ENCODE results near the gene KAT7. TPM values are rescaled to one million over a fixed set of nuclear protein-coding genes. Genes with fewer than 3 reads are reported as not detected.

KAT7 gene
- total RNA-seq, 1 experiment from 2014 or later = 79.5 TPM

- Histone ChIP-seq H3K4me3 (replicated peaks in 1 of 2; ENCODE audit: low read depth in 1 of 2, low read length in 2 of 2) (no peak overlapping the region), H2AFZ (ENCODE audit: low read depth, low read length, poor library complexity, severe bottlenecking) (no peak overlapping the region), H3K9me2 (ENCODE audit: insufficient read depth) (no peaks in the 10 kb centered on the region), H3K79me2 (ENCODE audit: insufficient read depth, low read length) (no peaks in the 10 kb centered on the region), H3K27me3 (ENCODE audit: insufficient read depth, low read length) (no peaks in the 10 kb centered on the region), H3K4me1 (ENCODE audit: control insufficient read depth in 1 of 2, insufficient read depth in 2 of 2, low read length in 2 of 2) (peaks cover under 1 to 8% of the 10 kb centered on the region in 2 experiments; a peak in 3 of 4 replicates), H3K9me3 (ENCODE audit: control insufficient read depth in 1 of 2, insufficient read depth in 1 of 2, low read depth in 1 of 2, low read length in 2 of 2) (no peaks in the 10 kb centered on the region), H3K27ac (ENCODE audit: low read depth, low read length) (no peak overlapping the region), H3K4me2 (ENCODE audit: low read length) (no peak overlapping the region), H3K36me3 (ENCODE audit: control insufficient read depth in 1 of 2, insufficient read depth in 2 of 2, low read length in 2 of 2) (no peaks in the 10 kb centered on the region), H4K20me1 (ENCODE audit: insufficient read depth) (no peaks in the 10 kb centered on the region), H3K9ac (ENCODE audit: low read length) (no peak overlapping the region)
- ChIA-PET POLR2A (no interaction called here), CTCF (interaction anchor here (0.9 to 9.7 kb wide), 2 partner anchors 77 to 121 kb away, joined by 3 to 123 read pairs; partner anchors contain the start of gene DLX3), RAD21 (ENCODE audit: low non-redundant PET in 1 of 2, low total read pairs in 2 of 2, uncharacterized antibody in 2 of 2, unreplicated experiment in 2 of 2) (interaction anchor here (0.8 to 2.9 kb wide), 3 partner anchors 121 to 122 kb away, joined by 3 to 8 read pairs (median 3); no protein-coding TSS in a partner anchor)
- intact Hi-C loops (cut with micrococcal nuclease) = no loop called here
- ATAC-seq (no peak), DNase-seq (ENCODE audit: low read depth, low spot score) (no peak)
- no TSS peak for BruUV-seq (replicated peaks)
- TF ChIP-seq, protein P1, sequence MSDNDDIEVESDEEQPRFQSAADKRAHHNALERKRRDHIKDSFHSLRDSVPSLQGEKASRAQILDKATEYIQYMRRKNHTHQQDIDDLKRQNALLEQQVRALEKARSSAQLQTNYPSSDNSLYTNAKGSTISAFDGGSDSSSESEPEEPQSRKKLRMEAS (IDR thresholded peaks at IDR 0.05) = no peak
- TF ChIP-seq FOSL1 (IDR thresholded peaks at IDR 0.05; ENCODE audit: low read depth) = no peak
- TF ChIP-seq CEBPB (IDR thresholded peaks at IDR 0.05; ENCODE audit: low read depth) = no peak
- TF ChIP-seq, protein P2, sequence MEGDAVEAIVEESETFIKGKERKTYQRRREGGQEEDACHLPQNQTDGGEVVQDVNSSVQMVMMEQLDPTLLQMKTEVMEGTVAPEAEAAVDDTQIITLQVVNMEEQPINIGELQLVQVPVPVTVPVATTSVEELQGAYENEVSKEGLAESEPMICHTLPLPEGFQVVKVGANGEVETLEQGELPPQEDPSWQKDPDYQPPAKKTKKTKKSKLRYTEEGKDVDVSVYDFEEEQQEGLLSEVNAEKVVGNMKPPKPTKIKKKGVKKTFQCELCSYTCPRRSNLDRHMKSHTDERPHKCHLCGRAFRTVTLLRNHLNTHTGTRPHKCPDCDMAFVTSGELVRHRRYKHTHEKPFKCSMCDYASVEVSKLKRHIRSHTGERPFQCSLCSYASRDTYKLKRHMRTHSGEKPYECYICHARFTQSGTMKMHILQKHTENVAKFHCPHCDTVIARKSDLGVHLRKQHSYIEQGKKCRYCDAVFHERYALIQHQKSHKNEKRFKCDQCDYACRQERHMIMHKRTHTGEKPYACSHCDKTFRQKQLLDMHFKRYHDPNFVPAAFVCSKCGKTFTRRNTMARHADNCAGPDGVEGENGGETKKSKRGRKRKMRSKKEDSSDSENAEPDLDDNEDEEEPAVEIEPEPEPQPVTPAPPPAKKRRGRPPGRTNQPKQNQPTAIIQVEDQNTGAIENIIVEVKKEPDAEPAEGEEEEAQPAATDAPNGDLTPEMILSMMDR (IDR thresholded peaks at IDR 0.05 in 2 of 3, conservative IDR thresholded peaks at IDR 0.05 in 1 of 3; ENCODE audit: borderline replicate concordance in 1 of 3, insufficient read depth in 1 of 3, low read depth in 2 of 3, low read length in 2 of 3) = no peak
- no peak for TF ChIP-seq SP1 (IDR thresholded peaks at IDR 0.05; ENCODE audit: low read depth)
- TF ChIP-seq POLR2A (IDR thresholded peaks at IDR 0.05; ENCODE audit: borderline replicate concordance, extremely low read depth, insufficient read depth, insufficient read length) = no peak
- TF ChIP-seq YY1 (IDR thresholded peaks at IDR 0.05; ENCODE audit: extremely low read depth, insufficient replicate concordance, low read depth, low read length) = no peak
- TF ChIP-seq SIN3A (IDR thresholded peaks at IDR 0.05; ENCODE audit: low read depth) = no peak
- TF ChIP-seq ZNF274 (IDR thresholded peaks at IDR 0.05; ENCODE audit: low read depth, low read length) = no peak
- no peak for TF ChIP-seq EZH2phosphoT487 (IDR thresholded peaks at IDR 0.05; ENCODE audit: borderline replicate concordance)
- TF ChIP-seq ZFX (IDR thresholded peaks at IDR 0.05) = no peak
- TF ChIP-seq REST (IDR thresholded peaks at IDR 0.05; ENCODE audit: low read depth) = no peak
- TF ChIP-seq SRF (IDR thresholded peaks at IDR 0.05; ENCODE audit: low read depth) = no peak
- TF ChIP-seq EGR1 (IDR thresholded peaks at IDR 0.05; ENCODE audit: low read depth) = no peak
- TF ChIP-seq ZBTB33 (IDR thresholded peaks at IDR 0.05; ENCODE audit: extremely low read depth, insufficient replicate concordance, low read length) = no peak
Observed at GRCh38 chr17:49875685-49876084, 87.2 kb downstream of the KAT7 start.

All from HCT116 (cell line).